ENCODE data around the gene VPS51. TPM values are rescaled to one million over a fixed set of nuclear protein-coding genes. Genes with fewer than 3 reads are reported as not detected.

The VPS51 gene
- total RNA-seq, 2 experiments from 2014 or later = 119 to 214 TPM

- TF ChIP-seq EZH2phosphoT487 (IDR thresholded peaks at IDR 0.05; ENCODE audit: borderline replicate concordance, low read depth, low read length) = no peak
- TF ChIP-seq, protein P1, sequence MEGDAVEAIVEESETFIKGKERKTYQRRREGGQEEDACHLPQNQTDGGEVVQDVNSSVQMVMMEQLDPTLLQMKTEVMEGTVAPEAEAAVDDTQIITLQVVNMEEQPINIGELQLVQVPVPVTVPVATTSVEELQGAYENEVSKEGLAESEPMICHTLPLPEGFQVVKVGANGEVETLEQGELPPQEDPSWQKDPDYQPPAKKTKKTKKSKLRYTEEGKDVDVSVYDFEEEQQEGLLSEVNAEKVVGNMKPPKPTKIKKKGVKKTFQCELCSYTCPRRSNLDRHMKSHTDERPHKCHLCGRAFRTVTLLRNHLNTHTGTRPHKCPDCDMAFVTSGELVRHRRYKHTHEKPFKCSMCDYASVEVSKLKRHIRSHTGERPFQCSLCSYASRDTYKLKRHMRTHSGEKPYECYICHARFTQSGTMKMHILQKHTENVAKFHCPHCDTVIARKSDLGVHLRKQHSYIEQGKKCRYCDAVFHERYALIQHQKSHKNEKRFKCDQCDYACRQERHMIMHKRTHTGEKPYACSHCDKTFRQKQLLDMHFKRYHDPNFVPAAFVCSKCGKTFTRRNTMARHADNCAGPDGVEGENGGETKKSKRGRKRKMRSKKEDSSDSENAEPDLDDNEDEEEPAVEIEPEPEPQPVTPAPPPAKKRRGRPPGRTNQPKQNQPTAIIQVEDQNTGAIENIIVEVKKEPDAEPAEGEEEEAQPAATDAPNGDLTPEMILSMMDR (conservative IDR thresholded peaks at IDR 0.05; ENCODE audit: low read length) = no peak
- H2AFZ ChIP-seq (ENCODE audit: low read length) = no peak overlapping the region
- intact Hi-C loops (cut with micrococcal nuclease; ENCODE audit: unreplicated experiment) = loop anchor here (10.0 kb wide), 2 partner anchors 172 to 242 kb away; partner anchors contain the start of genes ATG2A and CDC42BPG
- H3K9me3 ChIP-seq (ENCODE audit: low read length) = no peaks in the 10 kb centered on the region
- no peak overlapping the region for H3K4me3 ChIP-seq (ENCODE audit: low read depth, low read length, poor library complexity, severe bottlenecking)
- peaks cover 8% of the 10 kb centered on the region; the same call in 1 of the 2 replicates for H4K20me1 ChIP-seq (ENCODE audit: insufficient read depth, low read length)
- no TSS peak for BruUV-seq (replicated peaks)
- H3K79me2 ChIP-seq (ENCODE audit: insufficient read depth, low read depth, low read length) = peaks cover 28% of the 10 kb centered on the region
- H3K4me1 ChIP-seq (ENCODE audit: insufficient read depth, low read length, poor library complexity, severe bottlenecking) = peaks cover 27% of the 10 kb centered on the region
- H3K9me2 ChIP-seq (ENCODE audit: insufficient read depth, low read length) = no peaks in the 10 kb centered on the region
- DNase-seq (ENCODE audit: low spot score) = no peak
- H3K4me2 ChIP-seq (ENCODE audit: low read length) = no peak overlapping the region
- H3K36me3 ChIP-seq (ENCODE audit: insufficient read depth, low read length) = peaks cover 34% of the 10 kb centered on the region
- CTCF ChIA-PET (ENCODE audit: unreplicated experiment) = no interaction called here
- H3K27ac ChIP-seq (ENCODE audit: low read depth, low read length, poor library complexity, severe bottlenecking) = no peak overlapping the region
- POLR2A ChIA-PET = no interaction called here
These were observed 8.8 kb upstream of the VPS51 start for GRCh38 chr11:65087216-65087615.

- no peaks in the 10 kb centered on the region for H3K9me3 ChIP-seq (ENCODE audit: low read length)
- POLR2A ChIA-PET = no interaction called here
- H3K9me2 ChIP-seq (ENCODE audit: insufficient read depth, low read length) = no peaks in the 10 kb centered on the region
- peaks cover 24% of the 10 kb centered on the region for H3K4me1 ChIP-seq (ENCODE audit: insufficient read depth, low read length, poor library complexity, severe bottlenecking)
- H3K36me3 ChIP-seq (ENCODE audit: insufficient read depth, low read length) = peaks cover 28% of the 10 kb centered on the region
- no peak for DNase-seq (ENCODE audit: low spot score)
- H3K27ac ChIP-seq (ENCODE audit: low read depth, low read length, poor library complexity, severe bottlenecking) = no peak overlapping the region
- no peak overlapping the region for H3K4me2 ChIP-seq (ENCODE audit: low read length)
- no TSS peak for BruUV-seq (replicated peaks)
- peaks cover 5% of the 10 kb centered on the region; the same call in 1 of the 2 replicates for H4K20me1 ChIP-seq (ENCODE audit: insufficient read depth, low read length)
- TF ChIP-seq EZH2phosphoT487 (IDR thresholded peaks at IDR 0.05; ENCODE audit: borderline replicate concordance, low read depth, low read length) = no peak
- TF ChIP-seq, protein P1 (conservative IDR thresholded peaks at IDR 0.05; ENCODE audit: low read length) = no peak
- H2AFZ ChIP-seq (ENCODE audit: low read length) = no peak overlapping the region
- CTCF ChIA-PET (ENCODE audit: unreplicated experiment) = no interaction called here
- intact Hi-C loops (cut with micrococcal nuclease; ENCODE audit: unreplicated experiment) = loop anchor here (10.0 kb wide), 2 partner anchors 173 to 243 kb away; partner anchors contain the start of genes ATG2A and CDC42BPG
- no peak overlapping the region for H3K4me3 ChIP-seq (ENCODE audit: low read depth, low read length, poor library complexity, severe bottlenecking)
- peaks cover 22% of the 10 kb centered on the region for H3K79me2 ChIP-seq (ENCODE audit: insufficient read depth, low read depth, low read length)
These were observed 8.2 kb upstream of the VPS51 start for GRCh38 chr11:65087827-65088226.

DNA sequence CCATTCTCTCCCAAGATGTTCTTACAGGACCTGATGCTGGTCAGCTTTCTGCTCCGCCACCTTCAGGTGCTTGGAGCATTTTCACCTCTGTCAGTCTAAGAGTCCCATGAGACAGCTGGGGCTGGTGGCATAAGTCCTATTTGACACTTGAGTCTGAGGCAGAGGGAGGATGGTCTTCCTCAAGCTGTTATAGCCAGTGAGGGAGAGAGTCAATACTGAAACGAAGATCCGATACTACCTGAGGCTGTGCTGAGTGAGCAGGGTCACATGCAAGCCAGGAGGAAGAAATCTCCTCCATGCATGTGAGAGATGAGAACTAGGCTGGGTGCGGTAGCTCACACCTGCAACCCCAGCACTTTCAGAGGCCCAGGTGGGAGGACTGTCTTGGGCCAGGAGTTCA lies 6.4 kb upstream of the VPS51 start:
- ChIA-PET POLR2A (interaction anchor here (1.4 kb wide), 1 partner anchor 13 kb away, joined by 5 read pairs; no protein-coding TSS in a partner anchor), CTCF (ENCODE audit: unreplicated experiment) (no interaction called here)
- TF ChIP-seq, protein P1 (conservative IDR thresholded peaks at IDR 0.05; ENCODE audit: low read length) = no peak
- no peak for TF ChIP-seq EZH2phosphoT487 (IDR thresholded peaks at IDR 0.05; ENCODE audit: borderline replicate concordance, low read depth, low read length)
- intact Hi-C loops (cut with micrococcal nuclease; ENCODE audit: unreplicated experiment) = loop anchor here (10.0 kb wide), 2 partner anchors 175 to 245 kb away; partner anchors contain the start of genes ATG2A and CDC42BPG
- H2AFZ ChIP-seq (ENCODE audit: low read length) = no peak overlapping the region
- no peaks in the 10 kb centered on the region for H4K20me1 ChIP-seq (ENCODE audit: insufficient read depth, low read length)
- no peaks in the 10 kb centered on the region for H3K9me2 ChIP-seq (ENCODE audit: insufficient read depth, low read length)
- no peak overlapping the region for H3K4me3 ChIP-seq (ENCODE audit: low read depth, low read length, poor library complexity, severe bottlenecking)
- no peak overlapping the region for H3K27ac ChIP-seq (ENCODE audit: low read depth, low read length, poor library complexity, severe bottlenecking)
- no peak overlapping the region for H3K4me2 ChIP-seq (ENCODE audit: low read length)
- no peaks in the 10 kb centered on the region for H3K9me3 ChIP-seq (ENCODE audit: low read length)
- H3K79me2 ChIP-seq (ENCODE audit: insufficient read depth, low read depth, low read length) = peaks cover 9% of the 10 kb centered on the region; the same call in 1 of the 2 replicates
- peaks cover 21% of the 10 kb centered on the region for H3K36me3 ChIP-seq (ENCODE audit: insufficient read depth, low read length)
- no peak for DNase-seq (ENCODE audit: low spot score)
- BruUV-seq (replicated peaks) = no TSS peak
- peaks cover 21% of the 10 kb centered on the region for H3K4me1 ChIP-seq (ENCODE audit: insufficient read depth, low read length, poor library complexity, severe bottlenecking)

Measured in OCI-LY7 (cell line).